Fibroblast of skin of right biceps (primary cell): ENCODE results near the gene LYPD5.

Source experiments
- DNase-seq: peaks from one replicate; pipeline ENCODE4 v3.0.0-alpha.2; 2013

LYPD5 gene

GRCh38 chr19:43804432-43804831, 2.2 kb upstream of the LYPD5 start:
- DNase-seq: no peak

DNA sequence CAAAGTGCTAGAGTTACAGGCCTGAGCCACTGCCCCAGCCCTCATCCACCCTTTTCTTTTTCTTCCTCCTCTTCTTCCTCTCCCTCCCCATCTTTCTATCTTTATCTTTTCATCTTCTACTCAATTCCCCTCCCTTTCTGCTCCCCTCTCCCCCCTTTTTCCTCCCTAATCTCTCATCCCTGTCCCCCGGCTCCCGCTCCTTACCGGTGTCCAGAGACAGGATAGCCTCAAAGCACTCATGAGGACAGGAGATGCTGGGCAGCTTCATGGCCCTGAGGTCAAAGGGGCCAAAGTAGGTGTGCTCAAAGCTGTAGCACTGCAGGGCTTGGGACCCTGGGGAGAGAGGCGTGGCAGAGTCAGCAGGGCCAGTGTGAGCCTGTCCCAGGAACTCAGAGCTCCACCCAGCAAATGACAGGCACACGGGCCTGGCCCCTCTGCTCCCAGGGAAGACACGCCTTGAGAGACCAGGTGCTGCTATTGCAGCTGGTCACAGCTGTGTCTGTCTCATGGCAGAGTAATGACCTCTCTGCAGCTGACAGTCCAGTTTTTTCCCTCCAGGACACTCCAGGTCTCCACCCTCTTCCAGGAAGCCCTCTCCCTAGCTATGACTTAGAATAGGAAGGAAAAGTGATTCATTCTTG, 2.6 kb downstream of the LYPD5 start:
- no peak for DNase-seq

GRCh38 chr19:43798546-43799409, 3.5 kb downstream of the LYPD5 start:
- no peak for DNase-seq

DNA sequence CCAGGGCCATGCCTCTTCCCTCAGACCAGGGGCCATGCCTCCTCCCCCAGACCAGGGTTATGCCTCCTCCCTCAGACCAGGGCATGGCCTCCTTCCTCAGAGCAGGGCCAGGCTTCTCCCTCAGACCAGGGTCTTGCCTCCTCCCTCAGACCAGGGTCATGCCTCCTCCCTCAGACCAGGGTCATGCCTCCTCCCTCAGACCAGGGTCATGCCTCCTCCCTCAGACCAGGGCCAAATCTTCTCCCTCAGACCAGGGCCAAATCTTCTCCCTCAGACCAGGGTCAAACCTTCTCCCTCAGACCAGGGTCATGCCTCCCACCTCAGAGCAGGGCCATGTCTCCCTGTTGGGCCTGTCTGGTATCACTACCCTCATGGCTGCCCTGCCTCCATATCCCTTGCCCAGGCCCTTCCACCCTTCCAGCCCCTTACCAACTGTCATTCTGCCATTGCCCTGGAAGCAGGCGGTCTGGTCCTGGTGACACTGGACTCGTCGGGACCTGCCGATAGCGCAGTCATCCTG, 4.2 kb downstream of the LYPD5 start:
- no peak for DNase-seq

DNA sequence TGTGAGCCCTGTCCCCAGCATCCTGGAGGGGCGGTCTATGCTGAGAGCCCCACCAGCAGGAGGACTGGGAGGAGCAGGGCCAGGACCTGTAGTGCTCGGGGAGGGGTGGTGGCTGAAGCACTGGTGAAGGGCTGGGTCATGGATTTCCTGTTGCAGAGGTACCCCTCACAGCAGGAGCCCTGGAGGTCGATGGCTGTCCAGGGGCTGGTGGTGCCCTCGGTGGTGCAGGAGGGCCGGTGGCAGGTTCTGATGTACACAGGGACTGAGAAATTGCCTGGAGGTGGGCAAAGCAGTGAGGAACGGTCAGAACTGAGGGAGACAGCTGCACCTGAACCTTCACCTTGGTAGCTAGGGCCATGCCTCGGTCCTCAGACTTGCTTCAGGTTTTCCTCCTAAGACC, 4.7 kb downstream of the LYPD5 start:
- no peak for DNase-seq

GRCh38 chr19:43797118-43797517, 5.1 kb downstream of the LYPD5 start:
- DNase-seq: no peak

DNA sequence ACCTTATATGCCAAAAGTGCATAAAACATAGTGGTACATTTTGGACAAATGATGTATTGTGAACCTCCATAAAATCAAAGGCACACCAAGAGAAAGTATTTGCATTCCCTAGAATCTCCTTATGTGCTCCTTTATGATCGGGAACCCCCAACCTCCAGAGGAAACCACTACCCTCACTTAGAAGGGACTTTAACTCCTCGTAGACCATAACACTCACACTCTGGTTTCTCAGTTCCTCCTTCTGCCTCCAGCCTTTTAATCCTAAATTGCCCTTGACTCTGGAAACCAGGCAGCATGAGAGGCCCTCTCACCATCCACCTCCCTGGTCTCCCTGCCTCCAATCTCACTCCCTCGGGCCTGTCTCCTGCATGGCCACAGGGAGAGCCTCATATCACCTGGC, 11.7 kb downstream of the LYPD5 start:
- DNase-seq: no peak

- DNase-seq: peak; percentile 44
Observed at GRCh38 chr19:43789029-43789428, 13.2 kb downstream of the LYPD5 start.

GRCh38 chr19:43786665-43787064, 15.6 kb downstream of the LYPD5 start:
- DNase-seq: no peak

DNA sequence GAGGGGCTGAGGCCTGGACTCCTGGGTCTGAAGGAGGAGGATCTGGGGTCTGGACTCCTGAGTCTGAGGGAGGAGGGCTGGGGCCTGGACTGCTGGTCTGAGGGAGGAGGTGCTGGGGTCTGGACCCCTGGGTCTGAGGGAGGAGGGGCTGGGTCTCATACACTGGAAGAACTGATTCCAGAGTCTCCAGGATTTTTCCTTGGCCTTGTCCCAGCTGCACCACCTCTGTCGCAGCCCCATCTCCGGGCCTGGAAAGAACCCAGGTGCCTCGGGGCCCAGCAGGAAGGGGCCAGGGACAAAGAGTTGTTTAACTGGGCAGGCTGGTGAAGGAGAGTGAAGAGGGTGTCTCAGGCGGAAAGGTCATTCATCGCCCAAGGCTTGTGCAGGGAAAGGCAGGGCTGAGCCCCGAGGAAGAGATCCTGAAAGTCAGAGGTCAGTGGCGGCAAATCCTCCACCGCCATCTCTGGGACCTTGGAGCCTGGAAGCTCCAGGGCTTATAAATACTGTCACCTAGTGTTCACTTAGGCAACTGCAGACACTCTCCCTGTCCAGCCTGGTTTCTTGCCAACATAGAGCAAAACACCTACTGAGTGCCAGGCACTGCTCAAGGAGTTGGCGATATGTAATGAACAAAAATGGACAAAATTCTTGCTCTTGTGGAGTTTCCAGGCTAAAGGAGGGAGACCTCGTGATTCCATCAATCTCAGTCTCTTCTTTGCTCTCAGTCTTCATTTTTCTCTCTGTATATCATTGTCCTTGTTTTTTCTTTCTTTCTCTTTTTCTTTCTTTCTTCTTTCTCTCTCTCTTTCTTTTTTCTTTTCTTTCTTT, 17.1 kb downstream of the LYPD5 start:
- peak; percentile 72 for DNase-seq

- DNase-seq: peak; percentile 88
Observed at GRCh38 chr19:43784241-43784980, 17.8 kb downstream of the LYPD5 start.

GRCh38 chr19:43783636-43784035, 18.6 kb downstream of the LYPD5 start:
- DNase-seq: no peak

- DNase-seq: no peak
Observed at GRCh38 chr19:43782689-43783231, 19.5 kb downstream of the LYPD5 start.

DNA sequence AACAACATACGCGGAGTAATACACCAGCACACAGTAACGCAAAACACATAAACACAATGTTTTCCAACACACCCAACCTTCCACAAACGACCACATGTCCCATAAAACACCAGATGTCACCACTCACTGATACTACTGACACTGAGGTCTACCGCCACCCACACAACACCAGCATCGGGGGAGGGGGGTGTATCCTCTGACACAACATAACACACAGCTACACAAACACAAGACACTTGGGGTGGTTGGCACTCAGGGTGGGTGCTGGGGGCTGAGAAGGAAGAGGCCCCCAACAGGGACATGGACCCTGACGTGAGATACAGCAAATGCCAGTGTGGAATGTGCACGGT, 20.0 kb downstream of the LYPD5 start:
- DNase-seq: no peak

DNA sequence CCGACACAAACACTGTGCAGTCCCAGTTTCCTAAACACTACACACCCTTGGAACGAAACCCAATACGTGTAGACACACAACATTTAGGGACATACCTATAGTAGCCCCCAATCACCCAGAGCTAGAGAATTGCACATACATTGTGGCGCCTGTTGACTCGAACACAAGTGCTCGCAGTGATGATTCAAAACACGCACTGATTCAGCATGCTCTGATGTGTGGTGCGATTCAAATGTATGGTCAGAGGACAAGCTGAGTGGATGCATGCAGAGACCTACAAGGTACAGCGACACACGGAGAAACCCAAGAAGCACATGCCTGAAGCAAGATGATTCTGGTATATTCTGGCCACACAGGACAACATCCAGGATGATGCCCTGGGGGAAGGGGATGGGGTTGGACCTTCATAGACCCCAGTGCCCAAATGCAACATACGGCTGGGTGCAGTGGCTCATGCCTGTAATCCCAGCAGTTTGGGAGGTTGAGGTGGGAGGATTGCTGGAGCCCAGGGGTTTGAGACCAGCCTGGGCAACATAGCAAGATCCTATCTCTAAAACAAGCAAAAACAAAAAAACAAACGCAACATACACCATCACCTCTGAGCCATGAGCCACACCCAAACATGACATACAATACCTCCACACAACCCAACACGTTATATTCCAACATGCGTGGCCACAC, 20.5 kb downstream of the LYPD5 start:
- no peak for DNase-seq

- peak; percentile 71 for DNase-seq
Observed at GRCh38 chr19:43780706-43781525, 21.3 kb downstream of the LYPD5 start, which contains the start of gene KCNN4. Gene KCNN4 (minus strand): TSS chr19:43780973. CDS start chr19:43780861, 112 bp downstream.

DNA sequence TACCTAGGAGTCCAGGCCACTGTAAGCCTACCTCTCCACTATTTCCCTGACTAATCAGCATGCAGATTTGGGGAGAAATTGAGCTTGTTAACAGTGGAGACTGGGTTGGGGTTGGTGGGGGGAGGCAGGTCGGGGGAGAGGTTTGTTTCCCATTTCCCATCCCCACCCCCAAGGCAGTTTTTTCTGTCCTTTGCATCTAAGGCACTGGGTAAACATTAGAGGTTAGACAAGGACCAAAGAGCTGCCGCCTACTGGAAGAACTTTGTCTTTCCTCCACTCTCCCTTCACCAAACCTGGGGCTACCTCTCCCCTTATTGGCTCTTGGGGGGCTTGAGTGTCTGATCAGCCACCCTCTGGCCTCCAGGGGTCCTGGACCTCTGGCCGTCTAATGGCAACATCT, 22.4 kb downstream of the LYPD5 start:
- DNase-seq: no peak

DNA sequence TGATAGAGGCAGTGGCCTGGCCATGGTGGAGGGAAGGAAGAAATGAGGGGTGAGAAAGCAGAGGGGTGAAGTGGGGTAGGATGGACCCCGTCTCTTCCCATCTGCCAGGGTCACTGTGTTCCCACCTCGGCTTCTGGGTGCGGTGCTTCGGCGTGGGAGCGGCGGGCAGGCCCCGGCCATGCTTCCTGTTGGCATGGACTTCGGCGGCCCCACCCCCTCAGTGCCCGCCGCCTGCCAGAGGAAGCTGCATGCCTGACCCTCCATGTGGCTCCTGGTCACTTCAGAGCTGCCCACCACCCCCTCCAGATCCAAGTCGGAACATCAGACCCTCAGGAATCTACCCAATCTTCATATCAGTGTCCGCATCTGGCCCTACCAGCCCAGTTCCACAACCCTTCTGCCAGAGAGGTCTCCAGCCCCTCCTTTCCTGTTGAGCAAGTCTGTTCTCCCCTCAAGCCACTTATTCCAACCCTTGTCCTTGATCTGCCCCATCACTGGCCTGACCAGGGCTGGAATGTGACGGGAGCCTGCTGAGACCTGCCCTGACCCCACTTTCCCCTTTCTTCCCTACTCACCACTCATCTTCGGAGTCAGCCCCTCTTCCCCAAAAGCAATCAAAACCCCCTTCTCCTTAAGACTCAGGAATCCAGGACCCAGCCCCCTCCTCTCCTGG, 23.0 kb downstream of the LYPD5 start:
- no peak for DNase-seq

- DNase-seq: no peak
Observed at GRCh38 chr19:43778651-43779050, 23.6 kb downstream of the LYPD5 start.

- DNase-seq: peak; percentile 81
Observed at GRCh38 chr19:43777163-43777695, 25.0 kb downstream of the LYPD5 start.
